Activated T-cell treated with anti-CD3 and anti-CD28 coated beads, Interleukin-2, amount 50 U/mL, for 48 hours (primary cell): ENCODE results near the gene MEGF10.

ENCODE experiments used
- DNase-seq, 2 experiments: peaks; one replicate each; pipeline ENCODE4 v3.0.0-alpha.2; 2020

The MEGF10 gene

GRCh38 chr5:127417528-127417927 lies 126.9 kb downstream of the MEGF10 start:
- DNase-seq = no peak

DNA sequence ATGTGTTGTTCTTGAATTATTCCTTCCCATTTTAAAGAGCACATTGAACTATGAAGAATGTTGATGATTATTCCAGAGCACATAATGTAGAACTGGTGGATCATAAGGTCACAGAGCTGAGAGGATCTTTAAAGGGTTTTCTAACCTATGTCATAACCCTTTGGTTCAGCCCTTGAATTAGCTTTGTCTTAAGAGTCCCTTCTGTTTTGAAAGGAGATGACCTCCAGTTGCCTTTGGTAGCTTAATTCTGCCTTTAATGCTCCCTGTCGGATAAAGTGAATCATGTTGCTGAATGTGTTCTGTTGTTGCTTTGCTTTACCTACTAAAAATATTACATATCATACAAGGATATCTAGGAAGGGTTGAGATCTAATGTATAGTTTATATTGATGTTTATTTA lies 127.8 kb downstream of the MEGF10 start:
- DNase-seq = no peak

DNA sequence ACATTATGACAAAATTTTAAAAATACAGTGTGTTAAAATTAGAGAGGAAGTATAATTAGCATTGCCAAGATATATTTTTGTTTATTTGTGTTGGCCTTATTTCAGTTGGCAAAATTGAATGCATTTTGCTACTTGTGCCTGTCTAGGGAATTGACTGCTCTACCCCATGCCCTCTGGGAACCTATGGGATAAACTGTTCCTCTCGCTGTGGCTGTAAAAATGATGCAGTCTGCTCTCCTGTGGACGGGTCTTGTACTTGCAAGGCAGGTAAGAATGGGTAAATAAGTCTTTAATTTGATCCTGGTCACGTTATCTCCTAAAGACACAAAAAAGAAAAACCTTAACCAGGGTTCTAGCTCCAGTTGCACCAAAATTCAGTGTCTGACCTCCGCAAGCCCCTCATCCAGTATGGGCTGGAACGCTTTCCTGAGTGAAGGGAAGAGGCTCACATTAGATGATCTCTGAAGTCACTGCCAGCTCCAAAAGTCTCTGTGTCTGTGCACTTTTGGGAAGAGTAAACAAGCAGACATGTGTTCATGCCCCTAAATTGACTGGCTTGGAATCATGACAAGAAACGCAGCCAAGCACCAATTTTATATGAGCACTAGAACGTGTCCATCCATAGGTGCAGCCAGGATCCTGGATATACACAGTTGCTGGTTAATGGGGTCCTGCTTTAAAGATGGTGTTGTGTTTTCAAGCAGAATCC lies 128.5 kb downstream of the MEGF10 start:
- no peak for DNase-seq

DNA sequence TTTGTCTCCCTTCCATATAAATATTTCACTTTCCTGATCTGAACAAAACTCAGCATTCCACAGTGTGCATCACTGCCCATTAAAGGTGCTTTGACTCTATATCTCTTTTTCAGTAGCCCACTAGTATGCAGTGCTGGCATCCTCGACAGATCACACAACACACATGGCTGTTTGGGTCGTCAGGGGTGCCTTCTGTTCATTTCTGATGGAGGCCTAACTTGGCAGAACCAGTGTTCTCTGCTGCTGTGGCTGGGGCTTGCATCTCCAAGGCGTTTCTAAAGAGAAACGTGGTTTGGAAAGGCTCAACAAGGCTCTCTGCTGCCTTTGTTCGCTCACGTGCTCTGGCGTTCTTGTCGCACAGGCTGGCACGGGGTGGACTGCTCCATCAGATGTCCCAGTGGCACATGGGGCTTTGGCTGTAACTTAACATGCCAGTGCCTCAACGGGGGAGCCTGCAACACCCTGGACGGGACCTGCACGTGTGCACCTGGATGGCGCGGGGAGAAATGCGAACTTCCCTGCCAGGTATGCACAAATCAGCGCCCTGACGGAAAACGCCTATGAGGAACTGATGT lies 129.2 kb downstream of the MEGF10 start:
- DNase-seq = no peak

- no peak for DNase-seq
Observed at GRCh38 chr5:127420758-127421157, 130.2 kb downstream of the MEGF10 start.

GRCh38 chr5:127421471-127421870 lies 130.9 kb downstream of the MEGF10 start:
- DNase-seq = no peak

DNA sequence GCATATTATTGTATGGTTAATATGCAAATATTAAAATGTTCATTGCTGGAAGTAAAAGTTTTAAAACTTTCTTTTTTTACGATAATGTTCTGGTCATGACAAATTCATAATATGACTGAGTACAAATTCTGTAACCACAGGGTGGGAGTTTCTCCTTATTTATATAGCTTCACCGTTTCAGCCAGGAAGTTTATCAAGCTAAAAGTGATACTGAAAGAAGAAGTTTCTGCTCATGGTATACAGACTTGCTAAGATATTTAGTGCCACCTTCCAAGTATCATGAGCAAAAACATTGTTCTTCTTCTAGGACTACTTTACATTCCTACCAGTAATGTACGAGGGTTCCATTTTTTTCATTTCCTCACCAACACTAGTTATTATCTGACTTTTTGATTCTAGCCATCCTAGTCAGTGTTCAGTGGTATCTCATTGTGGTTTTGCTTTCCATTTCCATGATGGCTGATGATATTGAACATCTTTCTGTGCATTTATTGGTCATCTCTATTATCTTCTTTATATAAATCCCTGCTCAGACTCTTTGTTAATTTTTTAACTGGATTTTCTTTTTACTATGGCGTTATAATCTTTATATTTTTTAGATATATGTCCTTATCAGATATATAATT lies 132.7 kb downstream of the MEGF10 start:
- DNase-seq = no peak

GRCh38 chr5:127425037-127425436 lies 134.4 kb downstream of the MEGF10 start:
- DNase-seq = no peak

- no peak for DNase-seq
Observed at GRCh38 chr5:127425868-127426267, 135.3 kb downstream of the MEGF10 start.

- DNase-seq = no peak
Observed at GRCh38 chr5:127426661-127427060, 136.1 kb downstream of the MEGF10 start.

DNA sequence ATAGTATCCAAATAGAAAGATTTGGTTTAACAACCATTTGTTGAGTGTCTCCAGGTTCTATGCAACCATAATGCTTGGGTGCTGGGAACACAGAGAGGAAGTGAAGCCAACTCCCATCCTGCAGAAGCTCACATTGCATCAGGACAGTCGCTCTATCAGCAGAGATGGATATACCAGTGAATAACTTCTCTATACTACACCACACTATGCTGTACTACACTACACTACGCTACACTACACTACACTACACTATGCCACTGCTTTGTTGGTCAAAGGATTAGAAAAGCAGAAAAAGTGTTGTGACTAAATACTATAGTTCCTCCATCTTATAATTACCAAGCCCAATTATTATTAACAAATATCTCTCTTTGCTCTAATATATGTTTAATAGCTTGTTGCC lies 137.7 kb downstream of the MEGF10 start:
- DNase-seq = no peak

DNA sequence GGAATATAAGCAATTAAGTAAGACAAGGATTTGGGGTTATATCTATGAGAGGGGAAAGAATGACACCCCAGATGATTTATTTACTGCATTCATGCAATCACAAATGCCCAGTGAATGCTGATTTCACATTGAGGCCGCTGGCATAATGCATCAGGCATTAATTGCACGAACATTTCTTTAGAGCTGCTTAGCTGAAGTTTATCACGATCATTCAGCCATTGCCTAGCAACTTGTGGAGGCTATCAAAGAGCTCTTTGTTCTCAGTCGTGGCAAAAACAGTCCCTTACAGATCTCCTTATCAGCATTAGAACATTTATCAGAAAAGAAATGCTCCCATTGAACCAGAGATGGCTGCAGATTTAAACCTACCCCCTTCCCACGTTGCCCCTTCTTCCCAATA lies 138.2 kb downstream of the MEGF10 start:
- DNase-seq = no peak

- no peak for DNase-seq
Observed at GRCh38 chr5:127429928-127430327, 139.3 kb downstream of the MEGF10 start.

DNA sequence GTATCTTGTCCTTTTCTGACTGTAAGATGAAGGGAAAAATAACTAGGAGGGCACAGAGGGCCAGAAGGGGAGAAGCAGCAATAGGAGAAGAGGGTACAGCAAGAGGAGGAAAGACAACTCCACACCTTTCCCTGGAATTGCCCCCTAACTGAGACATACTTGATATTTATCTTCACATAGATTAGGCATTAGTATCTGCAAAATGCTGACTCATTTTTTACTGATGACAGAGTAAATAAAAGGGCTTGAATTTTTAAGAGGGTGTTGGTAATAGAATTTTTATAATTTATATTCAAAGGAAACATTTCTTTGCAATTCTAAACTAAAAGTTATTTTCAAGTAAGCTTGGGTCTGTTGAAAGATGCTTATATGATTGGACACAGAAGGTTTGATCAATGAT lies 140.0 kb downstream of the MEGF10 start:
- no peak for DNase-seq

- DNase-seq = no peak
Observed at GRCh38 chr5:127431977-127432585, 141.5 kb downstream of the MEGF10 start.

- no peak for DNase-seq
Observed at GRCh38 chr5:127433526-127433925, 142.9 kb downstream of the MEGF10 start.

- no peak for DNase-seq
Observed at GRCh38 chr5:127434588-127434987, 144.0 kb downstream of the MEGF10 start.

DNA sequence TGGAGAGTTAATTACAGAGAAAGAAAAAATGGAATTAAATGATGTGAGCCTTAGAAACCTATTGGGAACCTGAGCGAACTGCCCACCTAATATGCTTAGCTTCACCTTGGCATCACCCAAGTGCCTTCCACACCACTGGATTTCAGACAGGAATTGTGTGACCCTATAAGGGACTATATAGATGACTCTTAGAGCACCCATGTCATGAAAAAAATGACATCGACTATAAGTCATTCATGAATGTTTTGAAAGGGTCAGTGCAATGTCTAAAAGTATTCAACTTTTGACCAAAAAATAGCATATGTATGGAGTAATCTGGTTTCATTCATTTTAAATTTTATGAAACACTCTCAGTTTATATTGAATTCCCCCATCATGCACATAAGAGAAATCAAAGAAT lies 145.2 kb downstream of the MEGF10 start:
- DNase-seq = no peak

DNA sequence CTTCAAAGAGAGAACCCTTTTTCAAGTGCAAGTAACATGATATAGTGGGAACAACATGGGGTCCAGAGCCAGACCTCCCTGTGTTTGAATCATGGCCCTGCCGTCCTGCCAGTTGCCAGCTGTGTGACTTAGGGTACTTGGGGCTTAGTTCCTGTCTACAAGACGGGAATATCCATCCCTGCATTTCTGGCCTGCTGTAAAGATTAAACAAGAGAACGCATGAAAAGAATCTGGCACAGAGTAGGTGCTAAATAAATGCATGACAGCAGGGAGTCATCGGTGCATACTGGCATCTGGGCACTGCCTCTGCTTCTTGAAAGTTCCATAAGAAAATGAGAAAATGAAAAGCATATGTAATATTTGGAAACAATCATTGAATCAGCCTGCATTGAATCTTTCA lies 149.0 kb downstream of the MEGF10 start:
- no peak for DNase-seq

- DNase-seq = no peak
Observed at GRCh38 chr5:127440831-127441230, 150.2 kb downstream of the MEGF10 start.

DNA sequence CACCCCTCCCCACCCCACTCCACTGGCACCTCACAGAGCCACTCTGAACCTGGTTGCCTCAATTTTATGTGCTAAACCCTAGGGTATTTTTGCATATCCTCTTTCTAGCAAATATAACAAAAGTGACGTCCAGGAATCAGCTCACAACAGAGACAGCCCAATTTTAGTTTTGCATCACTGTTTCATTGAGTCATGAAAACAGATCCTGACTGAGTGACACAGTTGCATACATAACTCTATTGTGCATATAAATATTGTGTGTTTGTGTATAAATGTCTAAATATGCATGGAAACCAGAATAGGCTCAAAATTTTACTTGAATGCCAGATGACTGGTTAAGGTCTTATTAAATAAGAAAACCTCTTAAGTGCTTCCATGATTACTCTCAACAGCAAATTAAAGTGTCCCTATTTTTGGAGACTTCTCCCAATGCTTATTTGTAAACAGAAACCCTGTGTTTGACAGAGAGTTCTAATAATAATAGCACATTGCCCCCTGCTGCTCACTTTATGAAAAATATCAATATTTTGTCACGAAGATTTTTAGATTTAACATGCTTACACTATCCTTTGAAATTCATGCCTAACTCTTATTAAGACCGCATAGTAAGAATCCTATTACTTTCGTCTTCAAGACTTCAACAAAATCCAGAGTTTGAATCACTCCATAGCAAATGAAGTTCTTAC lies 151.3 kb downstream of the MEGF10 start:
- DNase-seq = no peak

DNA sequence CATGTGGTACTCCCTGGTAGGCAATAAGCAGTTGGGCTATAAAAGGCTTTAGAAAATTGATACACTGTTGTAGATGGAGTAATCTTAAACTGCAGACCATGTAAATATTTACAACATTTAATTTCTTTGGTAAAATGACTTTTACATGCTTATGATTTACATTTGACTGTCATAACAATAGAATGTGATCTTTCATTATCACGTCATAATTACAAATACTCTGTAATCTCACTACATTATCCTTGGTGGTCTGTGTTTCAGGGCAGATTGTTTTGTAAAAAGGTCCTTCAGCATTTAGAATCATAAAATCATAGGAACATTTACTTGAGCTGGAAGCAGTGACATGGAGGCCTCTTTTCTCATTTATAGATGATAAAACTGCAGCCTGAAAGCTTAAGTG lies 153.6 kb downstream of the MEGF10 start:
- DNase-seq = no peak

GRCh38 chr5:127445328-127445727 lies 154.7 kb downstream of the MEGF10 start:
- DNase-seq = no peak

DNA sequence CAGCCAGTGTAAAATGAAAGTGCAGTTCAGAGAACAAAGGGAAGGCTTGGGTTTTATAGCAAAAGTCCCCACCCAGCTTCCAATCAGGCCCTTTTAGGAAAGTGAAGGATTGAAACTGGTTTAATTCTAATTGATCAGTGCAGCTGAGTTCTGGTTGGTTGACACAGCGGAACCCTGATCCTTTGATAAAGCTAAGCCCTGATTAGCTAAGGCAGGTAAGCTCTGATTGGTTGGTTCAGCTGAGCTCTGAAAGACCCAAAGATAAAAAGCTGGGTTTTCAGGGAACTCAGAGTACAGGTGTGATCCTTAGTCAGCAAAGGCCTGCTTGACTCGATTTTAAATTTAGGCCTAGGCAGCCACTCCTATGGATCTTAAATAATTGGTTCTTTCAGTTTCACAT lies 156.0 kb downstream of the MEGF10 start:
- no peak for DNase-seq
